Mesendoderm (in vitro differentiated cells): Measurements from ENCODE around the gene ZNF469.

Experiments used
- DNase-seq: peaks from one replicate; pipeline ENCODE4 v3.0.0; 2013
- H2AK5ac ChIP-seq: 2 replicates; pipeline ENCODE4 v1.6.1; 2013; ENCODE audit warnings: low read length, inconsistent platforms
- H2BK120ac ChIP-seq: 2 replicates; pipeline ENCODE4 v1.6.1; 2013; ENCODE audit warnings: low read depth, mild to moderate bottlenecking, low read length, moderate library complexity, mixed read lengths
- H2BK15ac ChIP-seq: replicated peaks from 2 replicates; pipeline ENCODE4 v1.6.1; 2013; ENCODE audit warnings: low read depth, mild to moderate bottlenecking, moderate library complexity
- H2BK5ac ChIP-seq: 2 replicates; pipeline ENCODE4 v1.6.1; 2013; ENCODE audit warnings: low read length, inconsistent platforms
- H3K18ac ChIP-seq: 2 replicates; pipeline ENCODE4 v1.6.1; 2013; ENCODE audit warnings: mild to moderate bottlenecking, low read length, mixed read lengths
- H3K23ac ChIP-seq: one replicate; pipeline ENCODE4 v1.6.1; 2013; ENCODE audit warnings: low read length
- H3K27ac ChIP-seq: 2 replicates; pipeline ENCODE4 v1.5.1; 2013; ENCODE audit warnings: low read depth, mild to moderate bottlenecking, inconsistent platforms, low read length, moderate library complexity
- H3K27me3 ChIP-seq: 2 replicates; pipeline ENCODE4 v1.6.1; 2013; ENCODE audit warnings: low read length, control low read depth, mild to moderate bottlenecking, inconsistent platforms; ENCODE audit not compliant: insufficient read depth, poor library complexity
- H3K36me3 ChIP-seq: 2 replicates; pipeline ENCODE4 v1.6.1; 2013; ENCODE audit warnings: low read length, inconsistent platforms; ENCODE audit not compliant: control insufficient read depth, insufficient read depth
- H3K4ac ChIP-seq: one replicate; pipeline ENCODE4 v1.6.1; 2013; ENCODE audit warnings: low read depth, mild to moderate bottlenecking, low read length, moderate library complexity
- H3K4me1 ChIP-seq: 2 replicates; pipeline ENCODE4 v1.6.1; 2013; ENCODE audit warnings: low read depth, low read length, inconsistent platforms; ENCODE audit not compliant: control insufficient read depth
- H3K4me2 ChIP-seq: 2 replicates; pipeline ENCODE4 v1.6.1; 2013; ENCODE audit warnings: low read length
- H3K4me3 ChIP-seq: 2 replicates; pipeline ENCODE4 v1.5.1; 2013; ENCODE audit warnings: mild to moderate bottlenecking, low read length
- H3K56ac ChIP-seq: one replicate; pipeline ENCODE4 v1.6.1; 2013; ENCODE audit warnings: low read length
- H3K79me1 ChIP-seq: 2 replicates; pipeline ENCODE4 v1.6.1; 2013; ENCODE audit warnings: low read length, inconsistent platforms
- H3K79me2 ChIP-seq: 2 replicates; pipeline ENCODE4 v1.6.1; 2013; ENCODE audit warnings: mild to moderate bottlenecking, low read length; ENCODE audit not compliant: control insufficient read depth, insufficient read depth
- H3K9ac ChIP-seq: 2 replicates; pipeline ENCODE4 v1.6.1; 2013; ENCODE audit warnings: low read length, inconsistent platforms
- H4K5ac ChIP-seq: one replicate; pipeline ENCODE4 v1.6.1; 2013; ENCODE audit warnings: low read length
- H4K8ac ChIP-seq: one replicate; pipeline ENCODE4 v1.6.1; 2013; ENCODE audit warnings: low read depth, mild to moderate bottlenecking, control low read depth, low read length, moderate library complexity
- WGBS: extraction: QIAGEN DNeasy Blood & Tissue Kit; methylation state at CpG from one replicate; pipeline ENCODE4 v1.1.7; 2013; ENCODE audit warnings: low lambda C conversion rate, missing lambda C conversion rate; ENCODE audit not compliant: insufficient coverage; ENCODE audit errors: extremely low coverage; 5-methylcytosine and 5-hydroxymethylcytosine counted together

ZNF469 gene

DNA sequence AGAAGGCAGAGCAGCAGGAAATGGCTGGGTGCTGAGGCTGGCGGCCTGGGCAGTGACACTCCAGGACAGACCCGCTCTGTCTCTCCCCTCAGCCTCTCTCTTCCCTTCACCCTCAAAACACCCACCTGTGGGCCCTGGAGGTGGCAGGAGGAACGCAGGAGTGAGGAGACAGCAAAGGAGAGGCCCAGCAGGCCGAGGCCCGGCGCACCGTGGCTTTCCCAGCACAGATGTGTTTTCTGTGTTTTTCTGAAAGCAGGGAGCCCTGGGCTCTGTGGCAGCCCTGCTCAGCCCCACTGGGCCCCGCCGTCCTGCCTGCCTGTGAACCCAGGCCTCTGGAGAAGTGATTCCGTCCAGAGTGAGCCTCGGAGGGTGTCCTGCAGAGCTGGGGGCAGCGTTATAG, 30.5 kb downstream of the ZNF469 start:
- Histone ChIP-seq H3K4me3 (no peak overlapping the region), H3K27ac (no peak overlapping the region), H3K4me1 (no peaks in the 10 kb centered on the region), H3K18ac (no peak overlapping the region), H2BK5ac (no peak overlapping the region), H3K27me3 (no peaks in the 10 kb centered on the region), H3K36me3 (no peaks in the 10 kb centered on the region), H2AK5ac (no peak overlapping the region), H4K5ac (no peak overlapping the region), H3K79me2 (no peaks in the 10 kb centered on the region), H3K56ac (no peak overlapping the region), H4K8ac (no peak overlapping the region), H3K4me2 (no peak overlapping the region), H3K79me1 (no peaks in the 10 kb centered on the region), H2BK15ac (no peak overlapping the region), H3K9ac (no peak overlapping the region), H3K4ac (no peak overlapping the region), H3K23ac (no peak overlapping the region), H2BK120ac (no peak overlapping the region)
- no peak for DNase-seq
- WGBS, result no CpG with 5 or more reads among the region's 12 CpGs

DNA sequence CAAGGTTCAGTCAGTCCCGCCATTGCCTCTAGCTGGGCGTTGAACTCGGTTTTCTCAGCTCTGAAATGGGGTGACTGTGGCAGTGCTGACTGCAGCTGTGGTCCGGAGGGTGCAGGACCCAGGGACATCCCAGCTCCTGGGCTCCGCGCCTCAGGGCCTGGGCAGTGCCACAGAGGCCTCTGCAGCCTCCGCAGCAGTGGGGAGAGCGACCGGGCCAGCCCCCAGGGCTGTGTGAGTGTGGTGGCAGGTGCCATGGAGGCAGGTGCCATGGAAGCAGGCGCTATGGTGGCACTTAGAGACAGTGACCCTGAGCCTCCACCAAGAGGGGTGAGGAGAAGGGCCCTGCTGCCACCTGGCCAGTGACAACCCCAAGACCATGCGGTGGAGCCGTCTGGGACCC, 30.9 kb downstream of the ZNF469 start:
- Histone ChIP-seq H2AK5ac (no peak overlapping the region), H4K5ac (no peak overlapping the region), H3K79me2 (no peaks in the 10 kb centered on the region), H3K56ac (no peak overlapping the region), H3K18ac (no peak overlapping the region), H3K4me1 (no peaks in the 10 kb centered on the region), H3K4me2 (no peak overlapping the region), H3K79me1 (no peaks in the 10 kb centered on the region), H3K9ac (no peak overlapping the region), H2BK15ac (no peak overlapping the region), H2BK5ac (no peak overlapping the region), H3K27ac (no peak overlapping the region), H3K4me3 (no peak overlapping the region), H2BK120ac (no peak overlapping the region), H3K36me3 (no peaks in the 10 kb centered on the region), H4K8ac (no peak overlapping the region), H3K4ac (no peak overlapping the region), H3K23ac (no peak overlapping the region), H3K27me3 (no peaks in the 10 kb centered on the region)
- no peak for DNase-seq
- WGBS, result no CpG with 5 or more reads among the region's 12 CpGs

DNA sequence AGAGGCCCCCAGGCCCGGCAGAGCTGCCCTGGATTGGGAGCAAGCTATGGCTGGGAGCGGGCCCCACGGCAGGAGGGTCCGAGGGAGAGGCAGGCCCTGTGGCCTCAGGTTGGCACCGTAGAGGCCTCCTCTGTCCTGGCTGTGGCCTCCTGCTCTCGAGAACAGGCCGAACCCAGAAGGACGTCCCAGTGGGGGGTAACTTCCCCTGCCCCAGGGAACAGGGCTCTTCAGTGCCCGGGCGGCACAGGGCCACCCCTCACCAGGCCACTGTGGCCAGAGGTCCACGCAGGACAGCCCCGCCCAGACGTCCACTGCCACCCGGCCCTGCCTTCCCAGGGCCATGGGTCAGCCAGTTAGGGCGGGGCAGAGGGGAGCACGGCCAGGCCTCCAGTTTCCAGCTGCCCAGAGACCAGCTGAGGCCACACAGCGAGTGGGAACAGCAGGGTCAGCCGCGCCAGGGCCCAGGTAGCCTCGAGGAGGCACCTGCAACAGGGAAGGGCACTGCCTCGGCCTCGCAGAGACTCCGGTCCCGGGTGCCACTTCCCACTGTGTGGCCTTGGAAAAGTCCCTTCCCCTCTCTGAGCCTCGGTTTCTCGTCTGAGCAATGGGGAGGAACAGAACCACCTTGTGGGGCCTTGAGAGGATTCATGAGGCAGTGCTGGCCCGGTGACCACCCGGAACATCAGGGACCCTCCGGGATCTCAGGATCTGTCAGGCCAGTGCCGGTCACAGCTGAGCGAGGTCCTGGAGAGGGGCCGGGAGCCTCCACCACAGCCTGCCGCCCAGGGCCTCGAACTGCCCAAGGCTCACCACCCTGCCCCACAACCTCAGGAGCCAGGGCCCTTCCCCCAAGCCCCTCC, 32.0 kb downstream of the ZNF469 start:
- H3K4ac ChIP-seq, result no peak overlapping the region
- no peak overlapping the region for H3K56ac ChIP-seq
- no peak overlapping the region for H3K4me3 ChIP-seq
- H3K23ac ChIP-seq, result no peak overlapping the region
- H3K9ac ChIP-seq, result no peak overlapping the region
- no peak overlapping the region for H2AK5ac ChIP-seq
- no peak overlapping the region for H4K8ac ChIP-seq
- no peak overlapping the region for H2BK120ac ChIP-seq
- H3K79me2 ChIP-seq, result no peaks in the 10 kb centered on the region
- no peak overlapping the region for H3K27ac ChIP-seq
- H2BK5ac ChIP-seq, result no peak overlapping the region
- DNase-seq, result no peak
- H3K4me2 ChIP-seq, result no peak overlapping the region
- WGBS, result no CpG with 5 or more reads among the region's 34 CpGs
- no peak overlapping the region for H3K18ac ChIP-seq
- H3K79me1 ChIP-seq, result no peaks in the 10 kb centered on the region
- no peaks in the 10 kb centered on the region for H3K36me3 ChIP-seq
- H2BK15ac ChIP-seq, result no peak overlapping the region
- H4K5ac ChIP-seq, result no peak overlapping the region
- no peaks in the 10 kb centered on the region for H3K4me1 ChIP-seq
- no peaks in the 10 kb centered on the region for H3K27me3 ChIP-seq

DNA sequence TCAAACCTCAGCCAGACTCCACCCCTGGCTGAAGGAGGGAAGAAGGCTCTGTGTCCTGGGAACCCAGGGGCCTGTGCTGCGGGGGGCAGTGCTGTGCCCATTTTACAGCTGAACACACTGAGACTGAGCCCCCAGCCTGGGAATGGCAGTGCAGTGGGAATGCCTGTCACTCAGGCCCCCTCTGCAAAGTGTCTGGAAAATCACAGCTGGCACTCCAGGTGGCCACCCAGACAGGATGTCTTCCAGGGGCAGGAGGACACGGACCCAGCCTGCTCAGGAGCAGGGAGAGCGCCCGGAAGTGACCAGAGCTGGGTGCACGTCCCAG, 32.6 kb downstream of the ZNF469 start:
- no CpG with 5 or more reads among the region's 5 CpGs for WGBS
- H3K4me3 ChIP-seq, result no peak overlapping the region
- H3K27ac ChIP-seq, result no peak overlapping the region
- no peak overlapping the region for H2BK120ac ChIP-seq
- no peak overlapping the region for H3K4me2 ChIP-seq
- no peak for DNase-seq
- no peaks in the 10 kb centered on the region for H3K36me3 ChIP-seq
- H3K56ac ChIP-seq, result no peak overlapping the region
- H3K4me1 ChIP-seq, result no peaks in the 10 kb centered on the region
- no peak overlapping the region for H3K4ac ChIP-seq
- H2BK15ac ChIP-seq, result no peak overlapping the region
- no peak overlapping the region for H2AK5ac ChIP-seq
- no peak overlapping the region for H4K8ac ChIP-seq
- H3K27me3 ChIP-seq, result no peaks in the 10 kb centered on the region
- no peaks in the 10 kb centered on the region for H3K79me2 ChIP-seq
- H4K5ac ChIP-seq, result no peak overlapping the region
- H3K9ac ChIP-seq, result no peak overlapping the region
- no peak overlapping the region for H3K18ac ChIP-seq
- H3K79me1 ChIP-seq, result no peaks in the 10 kb centered on the region
- H3K23ac ChIP-seq, result no peak overlapping the region
- H2BK5ac ChIP-seq, result no peak overlapping the region

DNA sequence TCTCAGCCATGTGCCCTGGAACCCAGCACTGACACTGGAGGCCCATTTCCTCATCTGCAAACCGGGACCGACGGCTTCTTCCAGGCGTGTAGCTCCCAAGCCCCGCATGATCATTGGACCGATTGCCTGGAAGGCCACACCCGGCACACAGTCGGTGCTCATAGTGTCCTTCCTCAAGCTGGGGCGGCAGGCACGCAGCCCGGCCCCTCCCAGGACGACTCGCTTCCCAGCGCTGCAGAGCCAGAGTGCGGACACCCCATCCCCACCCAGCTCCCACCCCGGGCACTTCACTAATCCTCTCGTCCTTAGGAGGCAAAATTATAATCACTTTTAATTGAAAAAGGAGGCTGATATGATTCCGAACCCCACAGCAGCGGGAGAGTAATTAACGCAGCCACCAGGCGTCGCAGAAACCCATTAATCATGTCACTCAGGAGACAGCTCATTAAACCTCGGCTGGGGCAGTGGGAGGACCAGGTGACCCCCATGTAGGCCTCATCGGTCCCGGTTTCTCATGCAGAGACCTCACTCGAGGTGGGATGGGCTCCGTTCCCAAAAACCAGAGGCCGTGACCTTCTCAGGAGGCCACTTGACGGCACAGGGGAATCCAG, 33.1 kb downstream of the ZNF469 start:
- Histone ChIP-seq H3K79me1 (no peaks in the 10 kb centered on the region), H3K4ac (no peak overlapping the region), H3K4me2 (no peak overlapping the region), H4K5ac (no peak overlapping the region), H3K79me2 (no peaks in the 10 kb centered on the region), H2BK15ac (no peak overlapping the region), H3K27me3 (no peaks in the 10 kb centered on the region), H4K8ac (no peak overlapping the region), H3K27ac (no peak overlapping the region), H3K4me3 (no peak overlapping the region), H3K9ac (no peak overlapping the region), H3K18ac (no peak overlapping the region), H3K4me1 (no peaks in the 10 kb centered on the region), H2BK5ac (no peak overlapping the region), H3K23ac (no peak overlapping the region), H2BK120ac (no peak overlapping the region), H2AK5ac (no peak overlapping the region), H3K36me3 (no peaks in the 10 kb centered on the region), H3K56ac (no peak overlapping the region)
- no peak for DNase-seq
- WGBS, result no CpG with 5 or more reads among the region's 29 CpGs
